ENCODE results near the gene IGFN1. TPM values are rescaled to one million over a fixed set of nuclear protein-coding genes. Genes with fewer than 3 reads are reported as not detected.

The IGFN1 gene
- total and polyA plus RNA-seq, 9 of the 15 experiments (the other 6 are each of a cell fraction or from before 2014, with no cell fraction given) = 0.04 TPM; not detected in 8

DNA sequence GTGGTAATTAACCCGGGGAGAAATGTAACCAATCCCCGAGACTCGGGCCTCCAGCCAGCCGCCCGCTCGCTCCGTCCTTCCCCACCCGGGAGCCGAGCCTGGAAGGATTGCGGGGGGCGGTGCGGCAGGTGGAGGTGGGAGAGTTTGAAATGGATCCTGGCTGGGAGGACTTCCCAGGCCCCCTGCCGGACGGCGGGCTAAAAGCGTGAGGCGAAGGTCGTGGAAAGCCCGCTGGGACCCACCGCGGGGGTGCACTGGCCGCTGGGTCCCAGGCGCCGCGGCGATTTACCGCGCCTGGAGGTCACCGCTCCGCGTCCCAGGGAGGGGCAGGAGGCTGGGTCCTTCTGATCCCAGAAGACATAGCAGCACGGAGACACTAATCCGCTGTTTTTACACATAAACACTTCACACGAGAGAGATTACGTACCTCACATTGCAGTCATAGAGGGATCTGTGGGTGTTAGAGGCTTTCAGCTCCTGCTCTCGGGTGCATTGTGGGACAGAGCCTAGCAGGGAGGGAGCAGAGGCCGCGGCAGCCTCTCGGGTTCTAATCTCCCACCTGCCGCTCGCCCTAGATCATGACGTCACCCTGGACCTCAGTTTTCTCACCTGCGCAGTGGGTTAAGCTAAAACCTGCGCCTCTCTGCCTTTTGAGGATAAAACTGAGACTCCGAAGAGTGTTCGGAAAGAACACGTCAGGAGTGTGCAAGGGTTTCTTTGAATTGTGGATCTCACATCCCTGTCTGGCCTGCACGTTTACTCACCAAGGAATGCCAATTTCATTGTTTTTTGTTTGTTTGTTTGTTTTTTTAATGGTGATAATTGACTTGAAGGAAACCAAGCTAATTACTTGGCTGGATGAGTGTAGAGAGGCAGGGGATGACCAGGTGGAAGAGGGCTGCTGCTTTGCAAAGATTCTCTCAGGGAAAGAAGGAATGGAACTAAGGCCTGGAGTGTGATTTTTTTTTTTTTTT lies 19.3 kb upstream of the IGFN1 start (continued):
- TF ChIP-seq MNT (conservative IDR thresholded peaks at IDR 0.05) (0 out of 4 replicates have a peak, but pooled peaks of 1 of the 2 experiments have one; percentile 2), KDM1A (IDR thresholded peaks at IDR 0.05) (peak; percentile 72 to 78), SNIP1 (IDR thresholded peaks at IDR 0.05; ENCODE audit: low read depth) (no peak), CHCHD3 (CRISPR knock-in tag; IDR thresholded peaks at IDR 0.05) (no peak), ZNF354B (CRISPR knock-in tag; IDR thresholded peaks at IDR 0.05) (no peak), IFI16 (CRISPR knock-in tag; IDR thresholded peaks at IDR 0.05) (no peak), HNRNPUL1 (IDR thresholded peaks at IDR 0.05; ENCODE audit: low read length) (no peak), ZNF124 (CRISPR knock-in tag; IDR thresholded peaks at IDR 0.05) (no peak), ZBTB7A (IDR thresholded peaks at IDR 0.05; ENCODE audit: borderline replicate concordance, control insufficient read depth, low read depth, low read length) (peak; percentile 68; the same call in 1 of the 2 replicates), CC2D1A (IDR thresholded peaks at IDR 0.05) (no peak), CBX3 (IDR thresholded peaks at IDR 0.05; ENCODE audit: borderline replicate concordance in 1 of 2, low read length in 2 of 2) (peak in 1 of 2 experiments; percentile 54; a peak in 1 of 3 replicates), ZSCAN29 (IDR thresholded peaks at IDR 0.05) (no peak), POLR2B (IDR thresholded peaks at IDR 0.05; ENCODE audit: low read depth, partially characterized antibody) (no peak), HMG20B (CRISPR knock-in tag; IDR thresholded peaks at IDR 0.05) (no peak), TCF7L2 (IDR thresholded peaks at IDR 0.05; ENCODE audit: low read depth, low read length) (no peak), MTA3 (IDR thresholded peaks at IDR 0.05; ENCODE audit: borderline replicate concordance) (0 out of 2 replicates have a peak, but pooled peaks have one; percentile 29), RFX5 (IDR thresholded peaks at IDR 0.05; ENCODE audit: low read depth, low read length) (no peak), ZNF586 (CRISPR knock-in tag; conservative IDR thresholded peaks at IDR 0.05) (no peak), MEF2D (tag; conservative IDR thresholded peaks at IDR 0.05; ENCODE audit: low read depth) (no peak), TAF1 (IDR thresholded peaks at IDR 0.05; ENCODE audit: control insufficient read depth, extremely low read depth, insufficient read depth, low read length, severe bottlenecking) (no peak), ZNF408 (CRISPR knock-in tag; IDR thresholded peaks at IDR 0.05; ENCODE audit: low read depth) (no peak), HCFC1 (IDR thresholded peaks at IDR 0.05; ENCODE audit: low read depth, low read length) (no peak), ZNF584 (CRISPR knock-in tag; IDR thresholded peaks at IDR 0.05; ENCODE audit: low read depth) (no peak), TBL1XR1 (IDR thresholded peaks at IDR 0.05; ENCODE audit: low read length in 2 of 2) (no peak)
- TF ChIP-seq, protein P1, sequence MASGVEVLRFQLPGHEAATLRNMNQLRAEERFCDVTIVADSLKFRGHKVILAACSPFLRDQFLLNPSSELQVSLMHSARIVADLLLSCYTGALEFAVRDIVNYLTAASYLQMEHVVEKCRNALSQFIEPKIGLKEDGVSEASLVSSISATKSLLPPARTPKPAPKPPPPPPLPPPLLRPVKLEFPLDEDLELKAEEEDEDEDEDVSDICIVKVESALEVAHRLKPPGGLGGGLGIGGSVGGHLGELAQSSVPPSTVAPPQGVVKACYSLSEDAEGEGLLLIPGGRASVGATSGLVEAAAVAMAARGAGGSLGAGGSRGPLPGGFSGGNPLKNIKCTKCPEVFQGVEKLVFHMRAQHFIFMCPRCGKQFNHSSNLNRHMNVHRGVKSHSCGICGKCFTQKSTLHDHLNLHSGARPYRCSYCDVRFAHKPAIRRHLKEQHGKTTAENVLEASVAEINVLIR (CRISPR knock-in tag; IDR thresholded peaks at IDR 0.05) = peak; percentile 30; the same call in 1 of the 2 replicates
- TF ChIP-seq, protein P2, sequence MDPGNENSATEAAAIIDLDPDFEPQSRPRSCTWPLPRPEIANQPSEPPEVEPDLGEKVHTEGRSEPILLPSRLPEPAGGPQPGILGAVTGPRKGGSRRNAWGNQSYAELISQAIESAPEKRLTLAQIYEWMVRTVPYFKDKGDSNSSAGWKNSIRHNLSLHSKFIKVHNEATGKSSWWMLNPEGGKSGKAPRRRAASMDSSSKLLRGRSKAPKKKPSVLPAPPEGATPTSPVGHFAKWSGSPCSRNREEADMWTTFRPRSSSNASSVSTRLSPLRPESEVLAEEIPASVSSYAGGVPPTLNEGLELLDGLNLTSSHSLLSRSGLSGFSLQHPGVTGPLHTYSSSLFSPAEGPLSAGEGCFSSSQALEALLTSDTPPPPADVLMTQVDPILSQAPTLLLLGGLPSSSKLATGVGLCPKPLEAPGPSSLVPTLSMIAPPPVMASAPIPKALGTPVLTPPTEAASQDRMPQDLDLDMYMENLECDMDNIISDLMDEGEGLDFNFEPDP (CRISPR knock-in tag; IDR thresholded peaks at IDR 0.05) = no peak

Data from K562 (cell line).